ENCODE measurements around the gene UMPS. TPM values are rescaled to one million over a fixed set of nuclear protein-coding genes. Genes with fewer than 3 reads are reported as not detected.
A peak's percentile ranks its signal among the peaks of the same experiment; 100 is the strongest.

The UMPS gene
- total and polyA plus RNA-seq, 9 of the 15 experiments (the other 6 are each of a cell fraction or from before 2014, with no cell fraction given), result 28.9 to 91.0 (median 45.9) TPM

- TF ChIP-seq POLR2AphosphoS2 (IDR thresholded peaks at IDR 0.05; ENCODE audit: low read length) (peak; percentile 60; the same call in 1 of the 2 replicates), ILK (tag; IDR thresholded peaks at IDR 0.05; ENCODE audit: borderline replicate concordance, low read depth) (no peak), TFAM (CRISPR knock-in tag; conservative IDR thresholded peaks at IDR 0.05) (no peak), JUNB (CRISPR knock-in tag; conservative IDR thresholded peaks at IDR 0.05) (peak; percentile 98), SMAD1 (IDR thresholded peaks at IDR 0.05; ENCODE audit: low read depth, low read length, partially characterized antibody) (peak; percentile 59), ETV5 (CRISPR knock-in tag; IDR thresholded peaks at IDR 0.05; ENCODE audit: low read depth) (0 out of 2 replicates have a peak, but pooled peaks have one; percentile 46), MTA1 (IDR thresholded peaks at IDR 0.05; ENCODE audit: borderline replicate concordance) (peak; percentile 95), RBFOX2 (IDR thresholded peaks at IDR 0.05; ENCODE audit: low read depth, low read length) (peak; percentile 97), ZBTB9 (CRISPR knock-in tag; IDR thresholded peaks at IDR 0.05) (no peak), MNT (conservative IDR thresholded peaks at IDR 0.05) (peak; percentile 41 to 86; a peak in 3 of 4 replicates), KDM2B (CRISPR knock-in tag; IDR thresholded peaks at IDR 0.05) (no peak), RBM22 (IDR thresholded peaks at IDR 0.05; ENCODE audit: low read depth, low read length, poor library complexity, severe bottlenecking) (no peak), CSDE1 (IDR thresholded peaks at IDR 0.05) (0 out of 4 replicates have a peak, but pooled peaks of 1 of the 2 experiments have one; percentile 43), ZNF24 (IDR thresholded peaks at IDR 0.05) (no peak), ZNF589 (CRISPR knock-in tag; IDR thresholded peaks at IDR 0.05; ENCODE audit: low read depth) (no peak)
- TF ChIP-seq, protein P1, sequence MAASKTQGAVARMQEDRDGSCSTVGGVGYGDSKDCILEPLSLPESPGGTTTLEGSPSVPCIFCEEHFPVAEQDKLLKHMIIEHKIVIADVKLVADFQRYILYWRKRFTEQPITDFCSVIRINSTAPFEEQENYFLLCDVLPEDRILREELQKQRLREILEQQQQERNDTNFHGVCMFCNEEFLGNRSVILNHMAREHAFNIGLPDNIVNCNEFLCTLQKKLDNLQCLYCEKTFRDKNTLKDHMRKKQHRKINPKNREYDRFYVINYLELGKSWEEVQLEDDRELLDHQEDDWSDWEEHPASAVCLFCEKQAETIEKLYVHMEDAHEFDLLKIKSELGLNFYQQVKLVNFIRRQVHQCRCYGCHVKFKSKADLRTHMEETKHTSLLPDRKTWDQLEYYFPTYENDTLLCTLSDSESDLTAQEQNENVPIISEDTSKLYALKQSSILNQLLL (CRISPR knock-in tag; IDR thresholded peaks at IDR 0.05; ENCODE audit: borderline replicate concordance), result no peak
- TF ChIP-seq, protein P2, sequence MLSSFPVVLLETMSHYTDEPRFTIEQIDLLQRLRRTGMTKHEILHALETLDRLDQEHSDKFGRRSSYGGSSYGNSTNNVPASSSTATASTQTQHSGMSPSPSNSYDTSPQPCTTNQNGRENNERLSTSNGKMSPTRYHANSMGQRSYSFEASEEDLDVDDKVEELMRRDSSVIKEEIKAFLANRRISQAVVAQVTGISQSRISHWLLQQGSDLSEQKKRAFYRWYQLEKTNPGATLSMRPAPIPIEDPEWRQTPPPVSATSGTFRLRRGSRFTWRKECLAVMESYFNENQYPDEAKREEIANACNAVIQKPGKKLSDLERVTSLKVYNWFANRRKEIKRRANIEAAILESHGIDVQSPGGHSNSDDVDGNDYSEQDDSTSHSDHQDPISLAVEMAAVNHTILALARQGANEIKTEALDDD (IDR thresholded peaks at IDR 0.05), result no peak
These were observed at the start of gene UMPS (continued) for GRCh38 chr3:124730129-124730940.
